ENCODE results near the gene DHRS7B.

The DHRS7B gene

GRCh38 chr17:21164216-21164615 lies 37.5 kb downstream of the DHRS7B start:
- Histone ChIP-seq H3K4me1 (ENCODE audit: low read length) (no peaks in the 10 kb centered on the region), H3K79me2 (ENCODE audit: low read length) (no peaks in the 10 kb centered on the region), H3K4me2 (ENCODE audit: low read length) (no peak overlapping the region)

GRCh38 chr17:21164620-21165019 lies 37.9 kb downstream of the DHRS7B start:
- no peak overlapping the region for H3K4me2 ChIP-seq (ENCODE audit: low read length)
- no peaks in the 10 kb centered on the region for H3K79me2 ChIP-seq (ENCODE audit: low read length)
- no peak overlapping the region for H2AFZ ChIP-seq (ENCODE audit: low read depth, low read length)
- no peak for TF ChIP-seq CTCF (IDR thresholded peaks at IDR 0.05; ENCODE audit: low read depth, low read length)
- TF ChIP-seq EZH2phosphoT487 (IDR thresholded peaks at IDR 0.05; ENCODE audit: low read depth): no peak
- H3K27ac ChIP-seq (ENCODE audit: low read length): no peak overlapping the region
- no peaks in the 10 kb centered on the region for H3K36me3 ChIP-seq (replicated peaks; ENCODE audit: low read depth, low read length)
- no peak overlapping the region for H3K4me3 ChIP-seq (ENCODE audit: low read length)
- H3K9me3 ChIP-seq (ENCODE audit: insufficient read depth, low read length): no peaks in the 10 kb centered on the region
- H3K9ac ChIP-seq (ENCODE audit: low read length): no peak overlapping the region
- H4K20me1 ChIP-seq (ENCODE audit: insufficient read depth, low read length): no peaks in the 10 kb centered on the region
- H3K27me3 ChIP-seq (ENCODE audit: low read depth, low read length): no peaks in the 10 kb centered on the region
- H3K4me1 ChIP-seq (ENCODE audit: low read length): no peaks in the 10 kb centered on the region

More at GRCh38 chr17:21164216-21164615, 37.5 kb downstream of the DHRS7B start:
- Histone ChIP-seq H3K27me3 (ENCODE audit: low read depth, low read length) (no peaks in the 10 kb centered on the region), H3K9me3 (ENCODE audit: insufficient read depth, low read length) (no peaks in the 10 kb centered on the region), H3K36me3 (replicated peaks; ENCODE audit: low read depth, low read length) (no peaks in the 10 kb centered on the region), H3K4me3 (ENCODE audit: low read length) (no peak overlapping the region), H3K27ac (ENCODE audit: low read length) (no peak overlapping the region), H2AFZ (ENCODE audit: low read depth, low read length) (no peak overlapping the region), H4K20me1 (ENCODE audit: insufficient read depth, low read length) (no peaks in the 10 kb centered on the region), H3K9ac (ENCODE audit: low read length) (no peak overlapping the region)
- TF ChIP-seq CTCF (IDR thresholded peaks at IDR 0.05; ENCODE audit: low read depth, low read length): no peak
- no peak for TF ChIP-seq EZH2phosphoT487 (IDR thresholded peaks at IDR 0.05; ENCODE audit: low read depth)

GRCh38 chr17:21165922-21166594 lies 39.3 kb downstream of the DHRS7B start:
- TF ChIP-seq CTCF (IDR thresholded peaks at IDR 0.05; ENCODE audit: low read depth, low read length) (no peak), EZH2phosphoT487 (IDR thresholded peaks at IDR 0.05; ENCODE audit: low read depth) (no peak)
- no peaks in the 10 kb centered on the region for H4K20me1 ChIP-seq (ENCODE audit: insufficient read depth, low read length)

GRCh38 chr17:21166595-21167210 lies 39.9 kb downstream of the DHRS7B start:
- no peaks in the 10 kb centered on the region for H3K27me3 ChIP-seq (ENCODE audit: low read depth, low read length)
- TF ChIP-seq CTCF (IDR thresholded peaks at IDR 0.05; ENCODE audit: low read depth, low read length) (no peak), EZH2phosphoT487 (IDR thresholded peaks at IDR 0.05; ENCODE audit: low read depth) (no peak)

More at GRCh38 chr17:21165922-21166594, 39.3 kb downstream of the DHRS7B start:
- Histone ChIP-seq H3K9ac (ENCODE audit: low read length) (no peak overlapping the region), H3K9me3 (ENCODE audit: insufficient read depth, low read length) (no peaks in the 10 kb centered on the region), H2AFZ (ENCODE audit: low read depth, low read length) (no peak overlapping the region), H3K79me2 (ENCODE audit: low read length) (no peaks in the 10 kb centered on the region), H3K4me3 (ENCODE audit: low read length) (no peak overlapping the region), H3K4me2 (ENCODE audit: low read length) (no peak overlapping the region), H3K4me1 (ENCODE audit: low read length) (peaks cover under 1% of the 10 kb centered on the region; the same call in 1 of the 2 replicates), H3K27ac (ENCODE audit: low read length) (no peak overlapping the region), H3K36me3 (replicated peaks; ENCODE audit: low read depth, low read length) (no peaks in the 10 kb centered on the region), H3K27me3 (ENCODE audit: low read depth, low read length) (no peaks in the 10 kb centered on the region)

More at GRCh38 chr17:21166595-21167210, 39.9 kb downstream of the DHRS7B start:
- Histone ChIP-seq H3K9me3 (ENCODE audit: insufficient read depth, low read length) (no peaks in the 10 kb centered on the region), H3K27ac (ENCODE audit: low read length) (no peak overlapping the region), H3K36me3 (replicated peaks; ENCODE audit: low read depth, low read length) (no peaks in the 10 kb centered on the region), H2AFZ (ENCODE audit: low read depth, low read length) (no peak overlapping the region), H3K79me2 (ENCODE audit: low read length) (no peaks in the 10 kb centered on the region), H3K4me2 (ENCODE audit: low read length) (no peak overlapping the region), H3K4me3 (ENCODE audit: low read length) (no peak overlapping the region), H3K4me1 (ENCODE audit: low read length) (peaks cover 7% of the 10 kb centered on the region), H3K9ac (ENCODE audit: low read length) (no peak overlapping the region), H4K20me1 (ENCODE audit: insufficient read depth, low read length) (no peaks in the 10 kb centered on the region)
